ENCODE results near the gene RCAN2. TPM values are rescaled to one million over a fixed set of nuclear protein-coding genes. Genes with fewer than 3 reads are reported as not detected.

The RCAN2 gene
- polyA plus RNA-seq, 1 donor from 2014 or later: not detected

DNA sequence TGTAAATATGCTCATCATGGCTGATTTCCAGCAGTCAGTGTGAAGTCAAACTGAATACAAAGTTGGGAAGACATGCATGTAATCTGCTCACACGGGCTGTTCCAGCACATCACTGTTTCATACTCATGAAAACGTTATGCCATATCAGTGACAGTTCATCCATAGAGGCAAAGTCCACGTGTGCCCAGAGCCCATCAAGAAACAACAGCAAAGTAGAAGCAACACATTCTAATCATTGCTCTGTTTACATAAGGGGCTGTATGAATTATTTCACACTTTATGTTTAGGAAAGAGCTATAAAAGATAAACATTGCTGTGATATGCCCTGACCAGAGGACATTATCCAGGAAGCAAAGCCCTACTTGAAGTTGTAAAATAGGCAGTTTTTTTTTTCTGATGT, 163.5 kb downstream of the RCAN2 start:
- Mint-ChIP-seq H3K27ac (no peak overlapping the region), H3K36me3 (no peaks in the 10 kb centered on the region), H3K9me3 (no peaks in the 10 kb centered on the region), H3K4me1 (peaks cover 0 to 8% (median 5%) of the 10 kb centered on the region in 3 donors), H3K4me3 (no peak overlapping the region), H3K27me3 (peaks cover 5% of the 10 kb centered on the region)

DNA sequence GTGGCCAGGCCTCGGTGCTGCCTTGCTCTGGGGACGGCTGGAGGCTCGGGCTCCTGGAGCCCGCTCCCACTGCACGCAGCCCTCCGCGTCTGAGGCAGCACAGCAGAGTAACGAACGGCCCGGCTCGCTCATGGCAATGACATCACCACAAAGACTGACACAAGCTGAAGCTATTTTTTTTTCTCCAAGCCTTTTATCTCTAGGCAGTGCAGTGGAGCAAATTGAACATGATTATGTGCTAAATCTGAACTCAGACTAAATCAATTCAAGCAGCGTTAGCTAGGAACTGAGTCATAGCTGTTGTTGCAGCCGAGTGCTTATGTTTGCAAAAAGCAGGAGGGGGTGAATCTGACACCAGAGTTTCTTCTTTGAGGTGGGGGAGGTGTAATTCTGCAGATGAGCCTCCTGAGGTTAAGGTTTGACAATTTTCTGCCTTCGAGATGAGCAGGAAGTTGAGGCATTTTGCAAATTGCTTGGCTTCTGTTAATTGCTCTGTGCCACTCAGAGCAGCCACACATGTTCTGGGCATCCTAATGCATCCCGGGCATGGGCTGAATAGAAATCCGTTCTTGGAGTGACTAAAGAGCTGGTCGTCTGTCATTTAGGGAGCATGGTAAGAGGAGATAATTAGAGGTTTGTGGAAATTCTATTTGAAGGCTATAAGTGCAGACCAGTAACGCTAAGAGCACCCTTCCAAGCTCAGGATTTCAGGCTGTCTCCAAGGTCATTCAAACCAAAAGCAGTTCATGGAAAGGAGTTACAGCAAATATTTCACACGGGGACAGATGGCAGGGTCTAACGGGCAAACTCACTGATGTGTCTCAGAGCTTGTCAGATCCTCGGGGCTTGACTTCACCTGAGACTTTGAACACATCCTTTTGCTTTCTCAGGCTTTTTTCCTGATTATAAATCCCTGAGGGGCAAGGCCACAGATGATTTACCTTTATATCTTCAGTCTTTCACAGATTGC, 165.4 kb downstream of the RCAN2 start:
- no peaks in the 10 kb centered on the region for H3K36me3 Mint-ChIP-seq
- no peaks in the 10 kb centered on the region for H3K9me3 Mint-ChIP-seq
- peak overlapping the region in 1 of 4 donors; percentile 49 for H3K4me3 Mint-ChIP-seq
- no peak overlapping the region for H3K27ac Mint-ChIP-seq
- H3K27me3 Mint-ChIP-seq: peaks cover 7% of the 10 kb centered on the region
- H3K4me1 Mint-ChIP-seq: peaks cover 0 to 8% (median 5%) of the 10 kb centered on the region in 3 donors

DNA sequence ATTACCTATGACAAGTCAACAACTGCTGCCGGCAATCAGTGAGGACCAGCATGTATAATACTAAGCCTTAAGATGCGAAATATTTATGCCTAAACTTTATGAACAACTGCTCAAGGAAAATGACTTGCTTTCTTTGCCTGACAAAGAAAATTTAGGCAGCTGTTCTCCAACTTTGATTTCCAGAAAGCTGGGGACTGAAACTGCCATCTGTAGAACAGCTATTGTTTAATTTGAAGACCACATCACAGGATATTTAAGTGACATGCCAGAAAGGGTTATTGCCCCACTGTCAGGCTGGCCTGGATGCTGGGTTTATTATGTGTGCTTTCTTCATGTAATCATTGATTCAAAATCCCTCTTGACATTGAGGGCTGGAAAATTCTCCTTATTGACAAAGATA, 166.5 kb downstream of the RCAN2 start:
- Mint-ChIP-seq H3K9me3 (no peaks in the 10 kb centered on the region), H3K36me3 (no peaks in the 10 kb centered on the region), H3K27ac (no peak overlapping the region), H3K27me3 (peaks cover 7% of the 10 kb centered on the region), H3K4me1 (peaks cover 0 to 8% (median 5%) of the 10 kb centered on the region in 3 donors), H3K4me3 (no peak overlapping the region)

DNA sequence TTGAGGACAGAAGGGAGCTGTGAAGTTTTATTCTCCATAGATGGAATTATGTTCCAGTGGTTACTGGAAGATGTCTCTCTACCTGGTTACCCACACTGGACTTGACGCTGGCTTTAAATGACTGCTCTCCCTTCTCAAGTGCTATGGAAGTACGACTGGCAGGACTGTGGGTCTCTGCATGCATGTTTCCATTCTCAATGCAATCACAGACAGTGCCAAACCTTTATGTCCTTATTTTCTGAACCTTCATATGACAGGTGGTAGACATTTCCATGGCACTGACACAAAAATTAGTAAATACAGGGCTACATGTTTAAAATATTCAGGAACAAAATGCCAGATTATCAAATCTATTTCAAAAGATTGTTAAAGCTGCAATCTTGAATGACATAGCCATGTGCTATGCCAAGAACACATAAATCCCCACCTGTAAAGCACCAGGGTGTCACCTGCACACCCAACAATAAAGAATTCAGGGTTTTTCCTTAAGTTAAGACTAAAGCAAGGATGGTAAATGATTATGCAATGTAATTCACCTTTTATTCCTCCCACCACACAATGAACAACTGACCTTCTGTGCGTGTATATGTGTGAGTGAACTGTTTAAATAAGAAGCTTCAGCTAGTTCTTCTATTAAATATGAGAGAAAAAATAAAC, 167.2 kb downstream of the RCAN2 start:
- Mint-ChIP-seq H3K4me1 (peaks cover 0 to 8% (median 5%) of the 10 kb centered on the region in 3 donors), H3K4me3 (no peak overlapping the region), H3K36me3 (no peaks in the 10 kb centered on the region), H3K27ac (no peak overlapping the region), H3K27me3 (peaks cover 7% of the 10 kb centered on the region), H3K9me3 (no peaks in the 10 kb centered on the region)

DNA sequence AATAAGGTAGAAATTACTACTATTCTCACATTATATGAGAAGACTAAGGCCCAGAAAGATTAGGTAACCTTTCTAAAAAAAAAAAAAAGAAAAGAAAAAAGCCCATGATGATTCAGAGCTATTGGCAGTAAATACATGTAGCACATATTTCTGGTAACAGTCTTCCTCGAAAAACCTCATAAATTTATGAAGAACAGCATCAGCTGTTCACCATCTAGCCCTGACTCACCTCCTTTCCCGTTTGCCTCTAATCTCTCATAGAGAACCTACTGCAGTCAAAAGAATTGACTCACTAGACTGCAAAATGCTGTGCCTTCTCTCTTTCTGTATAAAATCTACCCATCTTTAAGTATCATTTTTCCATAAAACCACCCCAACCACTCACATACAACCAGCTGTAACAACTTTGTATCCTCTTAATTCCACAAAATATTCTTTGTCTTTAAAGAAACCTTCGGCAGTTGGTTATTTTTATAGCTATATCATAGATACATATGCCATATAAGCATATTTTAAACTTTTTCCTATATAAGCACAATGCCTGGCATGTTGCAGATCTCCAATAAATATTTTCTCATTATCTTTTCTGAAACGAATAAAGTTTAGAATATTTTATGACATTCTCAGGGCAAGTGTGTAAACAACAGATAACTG, 167.8 kb downstream of the RCAN2 start:
- Mint-ChIP-seq H3K27me3 (peaks cover 7% of the 10 kb centered on the region), H3K4me1 (peaks cover 0 to 8% (median 5%) of the 10 kb centered on the region in 3 donors), H3K9me3 (no peaks in the 10 kb centered on the region), H3K4me3 (no peak overlapping the region), H3K27ac (no peak overlapping the region), H3K36me3 (no peaks in the 10 kb centered on the region)

- H3K4me1 Mint-ChIP-seq: peaks cover 0 to 2% (median 0%) of the 10 kb centered on the region in 3 donors
- peaks cover 2% of the 10 kb centered on the region for H3K27me3 Mint-ChIP-seq
- H3K36me3 Mint-ChIP-seq: no peaks in the 10 kb centered on the region
- no peaks in the 10 kb centered on the region for H3K9me3 Mint-ChIP-seq
- H3K27ac Mint-ChIP-seq: no peak overlapping the region
- H3K4me3 Mint-ChIP-seq: no peak overlapping the region
These were observed 170.7 kb downstream of the RCAN2 start for GRCh38 chr6:46320505-46320904.

DNA sequence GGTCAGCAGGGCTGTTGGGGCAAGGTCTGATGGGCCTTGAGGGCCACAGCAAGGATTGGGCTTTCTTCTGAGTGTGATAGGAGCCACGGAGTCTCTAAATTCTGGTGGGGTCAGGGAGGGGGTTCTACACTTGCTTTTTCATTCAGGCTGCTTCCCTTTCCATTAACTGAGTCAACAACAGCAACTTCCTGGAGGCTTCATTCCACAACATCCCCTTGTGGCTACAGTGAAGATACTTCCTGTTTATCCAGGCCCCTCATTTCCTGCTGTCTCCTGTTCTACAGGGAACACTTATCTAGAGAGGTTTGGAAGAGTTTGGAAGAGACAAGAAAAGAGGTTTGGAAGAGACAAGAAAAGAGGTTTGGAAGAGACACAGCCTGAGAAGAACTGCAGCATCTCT, 175.7 kb downstream of the RCAN2 start:
- Mint-ChIP-seq H3K4me1 (no peaks in the 10 kb centered on the region), H3K36me3 (no peaks in the 10 kb centered on the region), H3K4me3 (no peak overlapping the region), H3K27ac (no peak overlapping the region), H3K27me3 (no peaks in the 10 kb centered on the region), H3K9me3 (no peaks in the 10 kb centered on the region)

- Mint-ChIP-seq H3K27ac (no peak overlapping the region), H3K9me3 (no peaks in the 10 kb centered on the region), H3K27me3 (no peaks in the 10 kb centered on the region), H3K36me3 (no peaks in the 10 kb centered on the region), H3K4me1 (no peaks in the 10 kb centered on the region), H3K4me3 (no peak overlapping the region)
These were observed 178.6 kb downstream of the RCAN2 start for GRCh38 chr6:46312654-46313053.

- H3K4me3 Mint-ChIP-seq: no peak overlapping the region
- H3K27ac Mint-ChIP-seq: no peak overlapping the region
- peaks cover 0 to 2% (median 0%) of the 10 kb centered on the region in 3 donors for H3K9me3 Mint-ChIP-seq
- no peaks in the 10 kb centered on the region for H3K27me3 Mint-ChIP-seq
- no peaks in the 10 kb centered on the region for H3K4me1 Mint-ChIP-seq
- no peaks in the 10 kb centered on the region for H3K36me3 Mint-ChIP-seq
These were observed 181.1 kb downstream of the RCAN2 start for GRCh38 chr6:46310196-46310595.

DNA sequence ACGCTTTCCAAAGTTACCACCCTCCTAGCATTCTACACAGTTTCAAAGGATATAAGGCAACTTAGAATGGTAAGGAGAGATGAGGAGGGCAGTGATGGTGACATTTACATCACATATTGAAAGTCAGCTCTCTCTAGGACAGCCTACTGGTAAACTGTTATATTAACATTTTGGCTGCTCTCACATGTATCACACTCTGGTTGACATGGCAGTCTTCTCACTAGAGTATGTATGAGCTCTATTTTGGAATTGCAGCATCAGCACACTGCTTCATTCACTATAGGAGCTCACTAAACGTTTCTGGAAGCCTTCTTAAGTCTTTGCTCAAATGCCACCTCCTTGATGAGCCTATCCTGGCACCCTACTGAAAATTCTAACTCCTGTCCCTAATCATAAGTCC, 184.8 kb downstream of the RCAN2 start:
- no peaks in the 10 kb centered on the region for H3K36me3 Mint-ChIP-seq
- no peak overlapping the region for H3K27ac Mint-ChIP-seq
- peaks cover 0 to 6% (median 2%) of the 10 kb centered on the region in 3 donors for H3K9me3 Mint-ChIP-seq

GRCh38 chr6:46305833-46306232, 185.4 kb downstream of the RCAN2 start:
- Mint-ChIP-seq H3K36me3 (no peaks in the 10 kb centered on the region), H3K9me3 (peaks cover 0 to 6% (median 2%) of the 10 kb centered on the region in 3 donors), H3K27ac (no peak overlapping the region), H3K4me1 (no peaks in the 10 kb centered on the region), H3K4me3 (no peak overlapping the region), H3K27me3 (no peaks in the 10 kb centered on the region)

More for the DNA sequence above, 184.8 kb downstream of the RCAN2 start:
- H3K4me3 Mint-ChIP-seq: no peak overlapping the region
- no peaks in the 10 kb centered on the region for H3K4me1 Mint-ChIP-seq
- no peaks in the 10 kb centered on the region for H3K27me3 Mint-ChIP-seq

- Mint-ChIP-seq H3K4me1 (no peaks in the 10 kb centered on the region), H3K27me3 (no peaks in the 10 kb centered on the region), H3K9me3 (peaks cover 0 to 7% (median 2%) of the 10 kb centered on the region in 3 donors), H3K36me3 (no peaks in the 10 kb centered on the region), H3K4me3 (no peak overlapping the region), H3K27ac (no peak overlapping the region)
These were observed 186.0 kb downstream of the RCAN2 start for GRCh38 chr6:46305236-46305635.

- H3K4me1 Mint-ChIP-seq: no peaks in the 10 kb centered on the region
- H3K9me3 Mint-ChIP-seq: peaks cover 0 to 11% (median 2%) of the 10 kb centered on the region in 3 donors
- no peak overlapping the region for H3K27ac Mint-ChIP-seq
- H3K4me3 Mint-ChIP-seq: no peak overlapping the region
- H3K27me3 Mint-ChIP-seq: no peaks in the 10 kb centered on the region
- H3K36me3 Mint-ChIP-seq: no peaks in the 10 kb centered on the region
These were observed 188.4 kb downstream of the RCAN2 start for GRCh38 chr6:46302816-46303215.

- Mint-ChIP-seq H3K9me3 (peaks cover 0 to 11% (median 2%) of the 10 kb centered on the region in 3 donors), H3K4me3 (no peak overlapping the region), H3K4me1 (no peaks in the 10 kb centered on the region), H3K27me3 (no peaks in the 10 kb centered on the region), H3K27ac (no peak overlapping the region), H3K36me3 (no peaks in the 10 kb centered on the region)
These were observed 189.1 kb downstream of the RCAN2 start for GRCh38 chr6:46302176-46302575.

DNA sequence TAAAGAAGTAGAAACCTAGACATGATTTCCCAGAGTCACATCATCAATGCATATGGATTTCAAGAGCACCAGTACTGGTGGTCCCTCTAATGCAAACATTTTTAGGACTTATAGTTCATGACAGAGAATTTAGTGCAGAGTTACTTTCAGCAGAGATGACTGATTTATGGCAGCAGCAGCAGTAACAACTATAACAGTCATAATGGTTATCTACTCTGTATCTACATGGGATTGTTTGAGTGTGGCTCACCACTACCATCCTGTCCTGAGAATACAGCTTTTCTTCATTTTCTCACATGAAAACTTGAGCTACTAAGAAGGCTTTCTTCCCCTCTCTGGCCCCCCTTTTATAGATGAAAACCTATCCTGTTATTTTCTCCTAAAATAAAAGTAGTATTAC, 192.0 kb downstream of the RCAN2 start:
- no peak overlapping the region for H3K27ac Mint-ChIP-seq
- no peak overlapping the region for H3K4me3 Mint-ChIP-seq
- H3K4me1 Mint-ChIP-seq: no peaks in the 10 kb centered on the region
- H3K9me3 Mint-ChIP-seq: peaks cover 0 to 6% (median 5%) of the 10 kb centered on the region in 3 donors
- H3K27me3 Mint-ChIP-seq: no peaks in the 10 kb centered on the region
- no peaks in the 10 kb centered on the region for H3K36me3 Mint-ChIP-seq
